ENCODE measurements around the gene FCHO1.

DNA sequence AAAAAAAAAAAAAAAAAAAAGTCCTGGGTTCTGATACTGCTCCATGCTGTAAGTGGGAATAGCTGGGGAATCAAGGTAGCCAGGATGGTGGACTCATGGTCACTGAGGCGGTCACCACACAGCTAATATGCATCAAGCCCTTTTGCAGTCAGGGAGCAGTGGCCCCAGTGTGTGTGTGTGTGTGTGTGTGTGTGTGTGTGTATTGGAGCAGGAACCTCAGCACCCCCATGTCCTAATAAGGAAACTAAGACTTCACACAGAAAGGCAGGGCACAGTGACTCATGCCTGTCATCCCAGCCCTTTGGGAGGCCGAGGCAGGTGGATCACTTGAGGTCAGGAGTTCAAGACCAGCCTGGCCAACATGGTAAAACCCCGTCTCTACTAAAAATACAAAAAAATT is 55.7 kb downstream of the FCHO1 start:
- TF ChIP-seq, protein P1, sequence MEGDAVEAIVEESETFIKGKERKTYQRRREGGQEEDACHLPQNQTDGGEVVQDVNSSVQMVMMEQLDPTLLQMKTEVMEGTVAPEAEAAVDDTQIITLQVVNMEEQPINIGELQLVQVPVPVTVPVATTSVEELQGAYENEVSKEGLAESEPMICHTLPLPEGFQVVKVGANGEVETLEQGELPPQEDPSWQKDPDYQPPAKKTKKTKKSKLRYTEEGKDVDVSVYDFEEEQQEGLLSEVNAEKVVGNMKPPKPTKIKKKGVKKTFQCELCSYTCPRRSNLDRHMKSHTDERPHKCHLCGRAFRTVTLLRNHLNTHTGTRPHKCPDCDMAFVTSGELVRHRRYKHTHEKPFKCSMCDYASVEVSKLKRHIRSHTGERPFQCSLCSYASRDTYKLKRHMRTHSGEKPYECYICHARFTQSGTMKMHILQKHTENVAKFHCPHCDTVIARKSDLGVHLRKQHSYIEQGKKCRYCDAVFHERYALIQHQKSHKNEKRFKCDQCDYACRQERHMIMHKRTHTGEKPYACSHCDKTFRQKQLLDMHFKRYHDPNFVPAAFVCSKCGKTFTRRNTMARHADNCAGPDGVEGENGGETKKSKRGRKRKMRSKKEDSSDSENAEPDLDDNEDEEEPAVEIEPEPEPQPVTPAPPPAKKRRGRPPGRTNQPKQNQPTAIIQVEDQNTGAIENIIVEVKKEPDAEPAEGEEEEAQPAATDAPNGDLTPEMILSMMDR (IDR thresholded peaks at IDR 0.05; ENCODE audit: borderline replicate concordance, extremely low read depth, low read length, poor library complexity, severe bottlenecking), result no peak
- no peak for TF ChIP-seq EZH2 (IDR thresholded peaks at IDR 0.05; ENCODE audit: borderline replicate concordance, low read depth, low read length, severe bottlenecking)
